Measurements from ENCODE around the gene LRRC75A.
A peak's percentile ranks its signal among the peaks of the same experiment; 100 is the strongest.

Gene LRRC75A

DNA sequence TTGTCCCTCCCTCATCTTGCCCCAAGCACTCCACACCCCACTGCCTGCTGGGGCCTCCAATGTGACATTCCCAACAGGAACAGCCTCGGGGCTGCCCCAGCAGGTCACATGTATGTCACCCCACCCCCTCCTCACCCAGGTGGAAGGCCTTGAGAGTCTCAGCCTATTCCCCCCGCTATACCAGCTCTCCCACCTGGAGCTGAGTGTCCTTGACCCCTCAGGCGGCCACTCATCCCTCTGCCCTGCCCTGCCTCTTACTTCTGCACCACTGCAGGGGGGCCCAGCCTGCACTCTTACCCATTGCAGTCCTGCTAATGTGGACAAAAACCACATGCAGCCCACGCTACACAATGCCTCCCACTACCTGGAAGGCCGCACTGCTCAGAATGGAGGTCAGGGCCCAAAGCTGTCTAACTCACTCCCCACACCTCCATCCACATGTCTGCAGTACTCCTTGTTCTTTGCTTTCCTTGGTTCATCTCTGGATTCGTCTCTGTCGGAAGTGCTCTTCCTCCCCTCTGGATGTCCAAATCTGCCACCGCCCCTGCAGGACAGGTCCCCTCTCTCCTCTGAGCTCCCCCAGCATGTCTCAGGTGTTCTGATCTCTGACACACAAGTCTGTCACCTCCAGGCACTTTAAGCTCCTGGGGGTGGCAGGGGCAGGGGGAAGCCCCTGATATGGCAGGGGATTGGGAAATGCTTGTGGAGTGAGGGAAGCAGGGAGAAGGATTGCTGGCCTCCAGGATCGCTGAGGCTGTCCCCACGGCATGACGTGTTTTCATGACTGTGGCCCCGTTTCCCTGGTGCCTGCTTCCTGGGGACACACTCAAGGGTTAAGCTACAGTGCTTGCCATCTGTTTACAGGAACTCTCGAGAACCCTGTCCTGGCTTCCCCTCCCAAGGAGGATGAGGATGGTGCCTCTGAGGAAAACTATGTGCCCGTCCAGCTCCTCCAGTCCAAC lies 55.8 kb downstream of the LRRC75A start:
- DNase-seq (ENCODE audit: low read depth in 2 of 2, low spot score in 1 of 2): no peak

DNA sequence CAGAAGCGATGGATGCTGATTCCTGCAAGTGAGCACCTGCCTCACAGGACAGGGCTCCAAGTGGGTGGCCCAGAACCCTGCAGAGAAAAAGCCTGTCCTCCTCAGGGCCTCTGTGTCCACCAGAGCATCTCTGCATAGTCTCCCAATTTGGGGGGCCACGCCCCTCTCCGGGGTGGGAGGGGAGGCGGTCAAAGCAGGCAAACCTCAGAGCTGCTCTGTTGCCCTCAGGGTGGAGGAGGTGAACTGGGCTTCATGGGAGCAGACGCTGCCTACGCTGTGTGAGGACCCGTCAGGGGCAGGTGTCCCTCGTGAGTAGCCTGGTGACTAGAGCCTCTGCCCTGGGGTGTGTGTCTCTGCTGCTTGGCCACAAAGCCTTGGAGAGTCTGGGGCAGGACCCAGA lies 57.3 kb downstream of the LRRC75A start:
- DNase-seq (ENCODE audit: low read depth in 2 of 2, low spot score in 1 of 2): no peak

DNA sequence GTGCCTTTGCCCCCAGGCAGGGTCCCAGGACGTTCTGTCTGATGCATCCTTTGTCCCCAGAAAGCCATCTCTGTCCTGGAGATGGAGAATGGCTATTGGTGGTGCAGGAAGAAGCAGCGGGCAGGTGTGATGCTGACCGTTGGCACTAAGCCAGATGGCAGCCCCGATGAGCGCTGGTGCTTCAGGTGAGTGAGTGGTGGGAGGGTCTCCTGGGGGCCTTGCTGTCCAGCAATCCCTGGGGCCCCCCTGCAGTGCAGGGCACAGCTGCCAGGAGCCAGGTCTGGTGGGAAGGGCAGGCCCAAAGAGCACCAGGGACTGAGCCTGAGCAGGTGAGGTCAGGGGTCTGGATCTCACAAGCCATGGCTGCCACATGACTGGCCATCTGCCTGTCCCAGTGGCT lies 58.5 kb downstream of the LRRC75A start:
- DNase-seq (ENCODE audit: low read depth in 2 of 2, low spot score in 1 of 2): no peak

DNA sequence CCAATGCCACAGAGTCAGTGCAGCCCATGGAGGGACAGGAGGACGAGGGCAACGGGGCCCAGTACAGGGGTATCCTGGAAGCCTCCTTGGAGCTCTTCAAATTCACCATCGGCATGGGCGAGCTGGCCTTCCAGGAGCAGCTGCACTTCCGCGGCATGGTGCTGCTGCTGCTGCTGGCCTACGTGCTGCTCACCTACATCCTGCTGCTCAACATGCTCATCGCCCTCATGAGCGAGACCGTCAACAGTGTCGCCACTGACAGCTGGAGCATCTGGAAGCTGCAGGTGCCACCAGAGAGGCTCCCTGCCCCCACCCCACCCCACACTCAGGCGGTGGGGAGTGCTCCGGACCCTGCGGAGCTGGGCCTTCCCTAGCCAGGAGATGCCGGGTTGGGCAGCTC lies 60.0 kb downstream of the LRRC75A start:
- no peak for DNase-seq (ENCODE audit: low read depth in 2 of 2, low spot score in 1 of 2)

DNA sequence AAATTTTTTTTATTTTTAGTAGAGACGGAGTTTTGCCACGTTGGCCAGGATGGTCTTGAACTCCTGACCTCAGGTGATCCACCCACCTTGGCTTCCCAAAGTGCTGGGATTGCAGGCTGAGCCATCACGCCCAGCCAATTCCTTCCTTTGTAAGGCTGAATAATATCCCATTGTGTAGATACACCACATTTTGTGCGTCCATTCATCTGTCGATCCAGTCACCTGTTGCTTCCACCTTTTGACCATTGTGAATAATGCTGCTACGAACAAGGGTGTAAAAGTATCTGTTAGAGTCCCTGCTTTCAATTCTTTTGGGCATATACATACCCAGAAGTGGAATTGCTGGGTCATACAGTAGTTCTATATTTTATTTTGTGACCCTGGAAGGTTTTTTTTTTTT lies 61.3 kb downstream of the LRRC75A start:
- no peak for DNase-seq (ENCODE audit: low read depth in 2 of 2, low spot score in 1 of 2)

DNA sequence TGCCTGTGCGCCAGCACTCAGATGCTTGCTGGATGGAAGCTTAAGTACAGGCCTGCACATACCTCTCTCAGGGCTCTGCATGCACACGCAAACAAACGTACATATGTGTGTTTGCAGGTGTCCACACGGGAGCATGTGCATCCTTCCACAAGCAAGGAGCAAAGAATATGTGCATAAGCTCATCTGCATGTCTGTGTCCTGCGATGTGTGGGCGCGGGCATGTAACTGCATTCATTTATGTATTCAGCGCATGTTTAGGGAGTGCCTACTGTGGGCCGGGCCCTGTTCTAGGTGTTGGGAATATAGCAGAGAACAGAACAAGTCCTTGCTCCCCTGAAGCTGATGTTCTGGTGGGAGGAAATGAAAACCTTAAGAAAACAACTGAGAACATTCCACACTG lies 62.9 kb downstream of the LRRC75A start:
- no peak for DNase-seq (ENCODE audit: low read depth in 2 of 2, low spot score in 1 of 2)

DNA sequence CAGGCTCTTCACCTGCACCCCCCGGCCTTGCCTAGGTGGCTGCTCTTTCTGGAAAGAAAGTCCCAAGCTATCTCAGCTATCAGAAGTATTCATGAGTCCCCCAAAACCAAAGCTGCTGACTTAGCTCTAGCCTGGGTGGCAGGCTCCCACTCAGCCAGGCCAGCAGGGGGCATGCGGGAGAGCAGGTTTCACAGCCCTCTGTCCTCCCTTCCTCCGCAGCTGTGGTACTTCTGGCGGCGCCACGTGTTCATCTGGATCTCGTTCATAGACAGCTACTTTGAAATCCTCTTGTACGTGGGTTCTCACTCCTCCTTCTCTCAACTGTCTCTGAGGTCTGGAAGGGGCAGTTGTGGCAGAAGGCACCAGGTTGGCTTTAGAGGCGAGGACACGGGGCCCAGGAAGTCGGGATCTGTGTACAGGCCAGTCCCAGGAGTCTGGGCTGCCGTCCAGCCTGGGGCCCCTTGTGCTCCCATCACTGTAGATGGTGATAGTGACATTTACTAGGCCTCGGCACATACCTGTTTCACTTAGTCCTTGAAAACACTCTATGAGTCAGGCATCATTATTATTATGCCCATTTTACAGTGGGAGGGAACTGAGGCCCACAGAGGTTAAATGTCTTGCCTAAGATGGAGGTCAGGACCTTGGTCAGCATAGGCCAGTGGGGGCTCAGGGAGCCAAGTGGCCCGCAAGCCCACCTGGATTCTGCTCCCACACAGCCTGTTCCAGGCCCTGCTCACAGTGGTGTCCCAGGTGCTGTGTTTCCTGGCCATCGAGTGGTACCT lies 63.7 kb downstream of the LRRC75A start:
- no peak for DNase-seq (ENCODE audit: low read depth in 2 of 2, low spot score in 1 of 2)

DNA sequence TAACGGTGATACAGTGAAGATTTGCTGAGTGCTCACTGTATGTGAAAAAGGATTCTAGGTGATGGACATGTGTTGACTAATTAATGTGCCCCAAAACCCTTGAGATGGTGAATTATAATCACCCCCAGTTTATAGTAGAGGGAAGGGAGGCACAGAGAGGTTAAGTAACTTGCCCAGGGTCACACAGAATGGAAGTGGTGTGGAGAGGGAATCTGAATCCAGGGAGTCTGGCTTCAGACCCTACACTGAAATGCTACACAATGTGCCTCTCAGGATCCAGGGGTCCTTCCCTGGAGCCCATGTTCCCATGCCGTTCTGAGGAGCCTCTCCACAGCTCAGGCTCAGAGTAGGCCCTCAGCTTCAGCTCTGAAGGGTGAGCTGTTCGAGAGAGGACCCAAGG lies 65.0 kb downstream of the LRRC75A start:
- no peak for DNase-seq (ENCODE audit: low read depth in 2 of 2, low spot score in 1 of 2)

DNA sequence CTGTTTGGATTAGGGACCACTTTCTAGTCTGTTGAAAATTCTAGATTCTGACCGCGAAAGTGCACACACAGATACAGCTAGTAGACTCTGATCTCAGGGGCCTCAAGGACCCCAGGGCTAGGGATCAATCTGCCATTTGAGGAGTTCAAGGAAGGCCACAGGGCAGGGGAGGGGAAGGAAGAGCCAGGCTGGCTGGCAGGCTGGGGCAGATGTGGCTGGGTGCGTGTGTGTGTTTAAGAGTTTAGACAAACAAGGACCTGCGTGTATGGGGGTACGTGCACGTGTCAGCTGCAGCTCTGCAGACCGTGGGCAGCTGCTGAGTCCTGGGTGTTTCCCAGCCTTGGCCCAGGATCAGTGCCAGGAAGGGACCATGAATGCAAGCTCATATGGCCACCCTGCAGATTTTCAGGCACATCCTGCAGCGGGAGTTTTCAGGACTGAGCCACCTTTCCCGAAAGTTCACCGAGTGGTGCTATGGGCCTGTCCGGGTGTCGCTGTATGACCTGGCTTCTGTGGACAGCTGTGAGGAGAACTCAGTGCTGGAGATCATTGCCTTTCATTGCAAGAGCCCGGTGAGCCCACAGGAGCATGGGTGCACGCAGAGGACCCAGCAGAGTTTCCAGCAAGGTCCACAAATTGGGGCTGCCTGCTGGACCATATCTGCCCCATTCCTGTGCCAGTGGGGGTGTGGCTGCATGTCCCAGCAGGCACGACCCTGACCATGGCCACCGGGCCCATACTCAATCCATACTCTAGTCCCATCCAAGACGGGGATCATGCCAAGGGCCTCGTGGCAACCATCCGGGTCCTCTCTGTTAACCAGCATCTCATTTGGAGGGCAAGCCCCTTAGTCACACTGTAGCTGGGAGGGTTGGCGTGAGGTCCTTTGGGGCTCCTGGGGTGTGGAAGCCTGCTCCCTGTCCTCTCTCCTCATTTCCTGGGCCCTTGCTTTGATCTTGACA lies 66.0 kb downstream of the LRRC75A start:
- no peak for DNase-seq (ENCODE audit: low read depth in 2 of 2, low spot score in 1 of 2)

DNA sequence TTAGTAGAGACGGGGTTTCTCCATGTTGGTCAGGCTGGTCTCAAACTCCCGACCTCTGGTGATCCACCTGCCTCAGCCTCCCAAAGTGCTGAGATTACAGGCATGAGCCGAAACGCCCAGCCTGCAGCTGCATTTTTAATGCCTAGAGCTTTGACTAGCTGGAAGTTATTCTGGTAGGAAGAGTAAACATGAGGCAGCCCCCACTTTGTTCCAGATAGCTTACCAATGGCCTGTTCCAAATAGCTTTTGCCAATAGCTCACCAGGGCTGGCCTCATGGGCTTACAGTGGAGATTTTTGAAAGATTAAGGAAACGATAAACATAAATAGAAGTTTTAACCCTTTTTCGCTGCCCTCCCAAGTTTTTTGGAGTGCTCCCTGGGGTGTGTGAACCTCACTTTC lies 66.8 kb downstream of the LRRC75A start:
- no peak for DNase-seq (ENCODE audit: low read depth in 2 of 2, low spot score in 1 of 2)

DNA sequence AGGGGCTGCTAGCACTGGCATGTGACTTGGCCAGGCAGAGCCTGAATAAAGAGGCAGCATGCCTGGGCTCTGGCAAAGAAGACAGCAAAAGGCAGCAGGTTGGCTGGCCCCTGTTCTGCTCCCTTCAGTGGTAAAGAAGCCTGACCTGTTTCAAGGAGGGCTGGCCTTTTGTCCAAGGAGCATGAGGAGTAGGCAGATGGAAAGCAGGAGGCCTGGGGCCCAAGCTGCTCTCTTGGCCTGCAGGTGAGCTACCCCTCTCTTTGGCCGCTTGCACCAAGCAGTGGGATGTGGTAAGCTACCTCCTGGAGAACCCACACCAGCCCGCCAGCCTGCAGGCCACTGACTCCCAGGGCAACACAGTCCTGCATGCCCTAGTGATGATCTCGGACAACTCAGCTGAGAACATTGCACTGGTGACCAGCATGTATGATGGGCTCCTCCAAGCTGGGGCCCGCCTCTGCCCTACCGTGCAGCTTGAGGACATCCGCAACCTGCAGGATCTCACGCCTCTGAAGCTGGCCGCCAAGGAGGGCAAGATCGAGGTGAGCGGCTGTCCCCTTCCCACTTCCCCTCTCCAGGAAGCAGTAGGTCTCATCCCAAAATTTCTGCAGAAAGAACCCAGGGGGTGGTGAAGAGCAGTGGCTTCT lies 68.6 kb downstream of the LRRC75A start:
- DNase-seq (ENCODE audit: low read depth in 2 of 2, low spot score in 1 of 2): no peak

DNA sequence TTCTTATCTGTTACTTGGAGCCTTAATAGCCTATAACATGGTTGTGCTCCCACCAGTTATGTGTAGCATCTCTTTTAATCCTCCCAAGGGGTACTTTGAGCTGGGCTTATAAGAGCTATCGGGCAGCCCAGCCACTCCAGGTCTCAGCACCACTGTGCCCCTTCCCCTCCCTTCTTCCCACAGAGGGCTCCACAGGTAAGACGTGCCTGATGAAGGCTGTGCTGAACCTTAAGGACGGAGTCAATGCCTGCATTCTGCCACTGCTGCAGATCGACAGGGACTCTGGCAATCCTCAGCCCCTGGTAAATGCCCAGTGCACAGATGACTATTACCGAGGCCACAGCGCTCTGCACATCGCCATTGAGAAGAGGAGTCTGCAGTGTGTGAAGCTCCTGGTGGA lies 69.6 kb downstream of the LRRC75A start:
- no peak for DNase-seq (ENCODE audit: low read depth in 2 of 2, low spot score in 1 of 2)

DNA sequence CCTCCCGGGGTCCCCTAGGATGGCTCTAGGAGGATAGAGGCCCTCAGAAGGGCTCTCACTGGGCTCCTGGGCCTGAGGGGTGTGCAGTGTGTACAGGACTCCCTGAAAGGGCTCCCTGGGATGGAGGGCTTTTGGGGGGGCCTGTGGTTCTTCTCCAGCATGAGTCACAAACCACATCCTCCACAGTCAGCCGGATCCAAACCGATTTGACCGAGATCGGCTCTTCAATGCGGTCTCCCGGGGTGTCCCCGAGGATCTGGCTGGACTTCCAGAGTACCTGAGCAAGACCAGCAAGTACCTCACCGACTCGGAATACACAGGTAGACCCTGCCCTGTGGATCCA lies 72.1 kb downstream of the LRRC75A start:
- DNase-seq (ENCODE audit: low read depth in 2 of 2, low spot score in 1 of 2): peak in 1 of 2 donors; percentile 51

DNA sequence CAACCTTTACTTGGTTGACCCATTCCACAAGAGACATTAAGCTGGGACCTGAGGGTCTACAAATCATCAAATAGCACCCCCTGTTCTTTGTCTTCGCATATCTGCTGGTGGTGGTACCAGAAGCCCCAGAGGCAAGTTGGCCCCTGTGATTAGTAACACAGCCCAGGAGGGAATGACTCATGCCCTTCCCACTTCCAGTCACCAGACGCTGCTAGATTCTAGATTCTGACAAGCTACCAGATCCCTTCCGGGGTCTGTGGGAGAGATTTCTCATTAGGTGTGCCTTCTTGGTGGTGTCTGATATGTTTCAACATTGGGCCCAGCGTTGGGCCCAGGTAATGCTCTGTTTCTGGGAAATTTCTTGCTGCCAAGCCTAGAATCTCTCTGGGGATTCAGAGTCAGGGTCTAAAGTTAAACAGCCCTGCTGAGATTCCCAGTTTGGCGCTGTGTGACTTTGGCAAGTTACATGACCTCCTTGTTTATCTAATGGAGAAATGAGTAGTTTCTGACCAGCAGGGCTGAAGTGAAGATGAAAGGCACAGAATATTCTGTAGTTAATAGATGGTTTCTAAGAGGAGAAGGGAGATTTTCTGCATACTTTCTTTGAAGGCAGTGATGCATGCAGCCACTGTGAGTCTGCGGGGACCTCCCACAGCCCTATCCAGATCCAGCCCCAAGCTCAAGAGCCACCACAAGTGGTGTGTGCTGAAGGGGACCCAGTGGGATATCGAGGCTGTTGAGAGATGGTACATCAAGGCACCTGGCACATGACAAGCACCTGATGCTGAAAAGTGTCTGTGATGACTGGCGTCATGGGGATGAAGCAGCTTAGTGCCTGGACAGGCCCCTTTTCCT lies 72.7 kb downstream of the LRRC75A start:
- DNase-seq (ENCODE audit: low read depth in 2 of 2, low spot score in 1 of 2): peak in 1 of 2 donors; percentile 52

DNA sequence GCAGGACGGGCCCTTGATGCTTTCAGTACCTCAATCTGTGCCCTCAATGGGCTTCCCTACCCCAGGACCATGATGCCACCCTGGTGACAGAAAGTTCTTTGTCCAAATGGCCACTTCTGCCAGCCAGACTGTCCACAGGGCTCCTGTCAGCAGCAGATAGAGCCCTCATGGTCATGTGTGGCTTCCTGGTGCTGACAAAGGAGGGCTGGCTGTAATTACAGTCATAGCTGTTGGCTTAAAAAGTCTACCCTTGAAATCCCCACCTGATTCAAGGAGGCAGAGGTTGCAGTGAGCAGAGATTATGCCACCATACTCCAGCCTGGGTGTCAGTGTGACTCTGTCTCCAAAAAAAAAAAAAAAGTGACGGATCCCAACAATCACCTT lies 73.3 kb downstream of the LRRC75A start:
- no peak for DNase-seq (ENCODE audit: low read depth in 2 of 2, low spot score in 1 of 2)

DNA sequence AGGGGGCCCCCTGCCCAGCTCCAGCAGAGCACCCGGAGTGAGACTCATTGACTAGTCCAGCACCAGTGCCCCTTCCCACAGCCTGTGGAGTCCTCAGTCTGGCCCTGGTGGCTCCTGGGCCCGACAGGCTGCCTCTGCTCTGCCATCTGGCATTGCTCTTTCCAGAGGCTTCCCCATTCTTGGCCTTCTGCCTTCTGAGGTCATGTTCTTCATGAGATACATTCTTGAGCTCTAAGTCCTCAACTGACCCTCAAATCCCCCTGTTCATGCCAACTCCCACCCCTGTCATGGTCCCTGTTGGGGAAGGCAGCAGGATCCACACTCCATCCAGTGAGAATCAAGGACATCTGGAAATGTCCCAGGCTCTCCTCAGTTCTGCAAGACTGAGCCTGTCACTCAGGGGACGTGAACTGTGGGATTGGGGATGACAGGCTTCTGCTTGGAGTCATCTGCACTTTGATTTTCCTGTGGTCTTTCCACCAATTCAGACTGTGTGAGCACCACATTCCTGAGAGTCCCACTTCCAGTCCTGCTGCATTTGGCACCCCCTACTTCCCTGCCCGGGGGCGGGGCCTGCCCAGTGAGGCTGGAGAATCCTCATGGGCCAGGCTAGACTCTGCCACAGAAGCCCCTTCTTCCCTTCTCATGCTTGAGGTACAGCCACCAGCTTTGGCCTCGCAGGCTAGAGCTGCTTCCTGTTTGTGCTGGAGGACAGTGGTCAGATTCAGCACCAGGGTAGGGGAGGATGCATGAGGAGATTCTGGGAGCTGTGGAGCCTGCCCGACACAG lies 73.9 kb downstream of the LRRC75A start:
- no peak for DNase-seq (ENCODE audit: low read depth in 2 of 2, low spot score in 1 of 2)

DNA sequence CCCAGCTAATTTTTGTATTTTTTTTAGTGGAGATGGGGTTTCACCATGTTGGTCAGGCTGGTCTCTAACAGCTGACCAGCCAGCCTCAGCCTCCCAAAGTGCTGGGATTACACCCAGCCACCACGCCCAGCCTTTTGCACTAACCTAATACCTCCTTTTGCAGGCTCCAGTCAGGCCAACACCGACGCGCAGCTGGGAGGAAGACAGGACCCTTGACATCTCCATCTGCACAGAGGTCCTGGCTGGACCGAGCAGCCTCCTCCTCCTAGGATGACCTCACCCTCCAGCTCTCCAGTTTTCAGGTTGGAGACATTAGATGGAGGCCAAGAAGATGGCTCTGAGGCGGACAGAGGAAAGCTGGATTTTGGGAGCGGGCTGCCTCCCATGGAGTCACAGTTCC lies 74.6 kb downstream of the LRRC75A start:
- no peak for DNase-seq (ENCODE audit: low read depth in 2 of 2, low spot score in 1 of 2)

DNA sequence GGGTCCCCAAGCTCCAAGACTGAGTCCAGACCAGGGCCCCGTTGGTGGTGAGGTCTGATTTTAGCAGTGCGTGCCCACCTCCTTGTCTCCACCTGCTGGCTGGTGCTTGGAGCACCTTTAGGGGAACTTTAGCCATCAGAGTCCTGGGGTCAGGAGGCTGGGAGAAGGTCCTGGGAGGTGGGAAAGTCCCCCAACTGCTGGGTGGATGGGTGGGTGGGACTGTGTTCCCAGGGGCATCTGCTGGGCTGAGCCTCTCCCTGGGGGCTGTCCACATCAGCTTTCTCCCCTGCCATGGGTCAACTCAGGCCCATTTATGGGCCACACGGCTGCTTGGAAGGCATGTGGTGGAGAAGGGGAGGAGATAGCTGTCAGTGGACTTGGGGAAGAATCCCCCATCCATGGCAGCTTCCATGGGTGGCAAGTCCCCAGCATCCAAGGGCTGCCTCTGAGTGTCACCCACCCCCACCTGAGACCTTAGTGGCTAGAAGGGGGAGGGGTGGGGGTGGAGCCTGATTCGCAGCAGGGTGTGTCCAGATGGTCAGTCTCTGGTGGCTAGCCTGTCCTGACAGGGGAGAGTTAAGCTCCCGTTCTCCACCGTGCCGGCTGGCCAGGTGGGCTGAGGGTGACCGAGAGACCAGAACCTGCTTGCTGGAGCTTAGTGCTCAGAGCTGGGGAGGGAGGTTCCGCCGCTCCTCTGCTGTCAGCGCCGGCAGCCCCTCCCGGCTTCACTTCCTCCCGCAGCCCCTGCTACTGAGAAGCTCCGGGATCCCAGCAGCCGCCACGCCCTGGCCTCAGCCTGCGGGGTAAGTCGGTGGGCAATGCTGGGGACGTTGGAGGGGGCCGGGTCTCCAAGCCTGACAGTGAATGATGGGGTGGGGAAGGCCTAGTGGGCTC lies 76.7 kb downstream of the LRRC75A start, which contains the start of gene TRPV2:
Gene TRPV2, plus strand, starts transcription at position 541 of the 894 bp plus-strand sequence. CDS start 2,098 bp downstream, outside the sequence.
- DNase-seq (ENCODE audit: low read depth in 2 of 2, low spot score in 1 of 2): peak in 1 of 2 donors; percentile 12
